PC-3 (cell line): ENCODE results near the gene AMIGO3.

Source experiments
- EZH2 ChIP-seq: fragments of 300-600 bp; sonication (generic); IDR thresholded peaks from one replicate; pipeline ENCODE4 v1.6.1; 2017; ENCODE audit warnings: antibody characterized with exemption, mild to moderate bottlenecking, low read length; ENCODE audit not compliant: unreplicated experiment
- TF ChIP-seq, protein P1 (sequence below): fragments of 300-600 bp; sonication (generic); conservative IDR thresholded peaks from 2 replicates; pipeline ENCODE4 v1.5.1; 2017; ENCODE audit warnings: antibody characterized with exemption, low read depth, mild to moderate bottlenecking, low read length

GRCh38 chr3:49751501-49751900 lies 32.0 kb upstream of the AMIGO3 start:
- TF ChIP-seq, protein P1, sequence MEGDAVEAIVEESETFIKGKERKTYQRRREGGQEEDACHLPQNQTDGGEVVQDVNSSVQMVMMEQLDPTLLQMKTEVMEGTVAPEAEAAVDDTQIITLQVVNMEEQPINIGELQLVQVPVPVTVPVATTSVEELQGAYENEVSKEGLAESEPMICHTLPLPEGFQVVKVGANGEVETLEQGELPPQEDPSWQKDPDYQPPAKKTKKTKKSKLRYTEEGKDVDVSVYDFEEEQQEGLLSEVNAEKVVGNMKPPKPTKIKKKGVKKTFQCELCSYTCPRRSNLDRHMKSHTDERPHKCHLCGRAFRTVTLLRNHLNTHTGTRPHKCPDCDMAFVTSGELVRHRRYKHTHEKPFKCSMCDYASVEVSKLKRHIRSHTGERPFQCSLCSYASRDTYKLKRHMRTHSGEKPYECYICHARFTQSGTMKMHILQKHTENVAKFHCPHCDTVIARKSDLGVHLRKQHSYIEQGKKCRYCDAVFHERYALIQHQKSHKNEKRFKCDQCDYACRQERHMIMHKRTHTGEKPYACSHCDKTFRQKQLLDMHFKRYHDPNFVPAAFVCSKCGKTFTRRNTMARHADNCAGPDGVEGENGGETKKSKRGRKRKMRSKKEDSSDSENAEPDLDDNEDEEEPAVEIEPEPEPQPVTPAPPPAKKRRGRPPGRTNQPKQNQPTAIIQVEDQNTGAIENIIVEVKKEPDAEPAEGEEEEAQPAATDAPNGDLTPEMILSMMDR: no peak
- TF ChIP-seq EZH2: no peak
